NCI-H1436 treated with DMSO at 0.1 percent for 48 hours (cell line): Measurements from ENCODE around the gene GTF2F2.
"Not testable (repeated sequence)": the region's sequence is repeated elsewhere in the genome, so short reads cannot be mapped to it uniquely, and the experiment has no call there.

Source experiments
- DNase-seq: peaks from one replicate; lab custom pipeline; 2025; lab: John Stamatoyannopoulos, UW

The GTF2F2 gene

DNA sequence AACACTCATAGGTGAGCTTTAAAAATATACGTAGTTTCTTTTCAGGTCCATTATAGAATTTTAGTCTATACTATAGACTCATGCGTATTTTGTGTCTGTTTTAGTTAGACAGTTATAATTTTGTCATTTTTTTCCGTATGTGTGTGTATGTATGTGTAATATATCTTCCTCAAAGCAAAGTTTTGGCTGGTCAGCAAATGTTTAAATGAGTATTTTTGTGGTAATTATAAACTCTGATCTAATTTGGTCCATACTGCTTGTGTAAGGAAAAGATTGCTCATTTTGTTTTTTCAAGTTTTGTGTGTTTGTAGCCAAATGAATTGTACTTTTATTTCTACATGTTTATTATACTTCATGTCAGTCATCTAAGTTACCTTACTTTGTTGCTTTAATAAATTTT lies 60.0 kb downstream of the GTF2F2 start:
- DNase-seq = no peak

DNA sequence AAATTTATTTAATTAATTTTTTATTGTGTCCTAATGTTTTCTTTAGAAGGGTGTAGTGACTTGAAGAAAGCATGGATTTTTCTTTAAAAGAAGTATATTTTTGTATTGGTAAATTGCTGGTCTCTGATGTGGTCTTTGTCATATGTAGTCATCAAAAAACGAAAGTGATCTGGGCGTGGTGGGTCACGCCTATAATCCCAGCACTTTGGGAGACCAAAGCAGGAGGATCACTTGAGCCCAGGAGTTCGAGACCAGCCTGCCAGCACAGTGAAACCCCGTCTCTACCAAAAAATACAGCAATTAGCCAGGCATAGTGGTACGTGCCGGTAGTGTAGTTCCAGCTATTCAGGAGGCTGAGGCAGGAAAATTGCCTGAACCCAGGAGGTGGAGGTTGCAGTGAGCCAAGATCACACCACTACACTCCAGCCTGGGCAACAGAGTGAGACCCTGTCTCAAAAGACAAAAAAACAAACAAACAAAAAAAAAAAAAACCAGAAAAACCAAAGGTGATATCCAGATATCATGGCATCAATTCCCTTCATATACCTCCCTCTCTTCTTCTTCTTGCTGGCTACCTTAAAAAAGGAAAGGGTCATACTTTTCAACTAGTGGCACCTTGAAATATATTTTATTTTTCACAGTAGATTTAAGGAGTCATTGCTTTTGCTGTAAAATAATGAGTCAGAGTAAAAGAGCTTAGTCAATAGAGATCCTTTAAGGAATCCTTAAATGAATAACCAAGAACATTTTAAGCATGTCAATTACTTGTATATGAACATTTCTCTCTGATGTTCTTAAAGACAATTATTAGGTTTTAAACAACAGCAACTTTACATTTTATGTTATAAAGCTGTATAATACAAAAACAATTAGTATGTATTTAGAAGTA lies 60.6 kb downstream of the GTF2F2 start:
- DNase-seq = no peak

DNA sequence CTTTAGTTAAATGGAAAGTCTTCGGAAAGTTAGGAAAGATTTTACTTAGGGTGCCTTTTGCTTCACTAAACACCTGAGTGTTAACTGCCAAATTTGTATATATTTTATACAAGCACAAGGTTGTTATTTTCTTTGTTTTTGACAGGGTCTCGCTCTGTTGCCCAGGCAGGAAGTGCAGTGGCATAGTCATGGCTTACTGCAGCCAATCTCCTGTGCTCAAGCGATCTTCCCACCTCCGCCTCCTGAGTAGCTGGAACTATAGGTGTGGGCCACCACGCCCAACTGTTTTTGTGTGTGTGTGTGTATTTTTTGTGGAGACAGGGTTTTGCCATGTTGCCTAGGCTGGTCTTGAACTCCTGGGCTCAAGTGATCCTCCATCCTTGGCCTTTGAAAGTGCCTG lies 64.4 kb downstream of the GTF2F2 start:
- no peak for DNase-seq

DNA sequence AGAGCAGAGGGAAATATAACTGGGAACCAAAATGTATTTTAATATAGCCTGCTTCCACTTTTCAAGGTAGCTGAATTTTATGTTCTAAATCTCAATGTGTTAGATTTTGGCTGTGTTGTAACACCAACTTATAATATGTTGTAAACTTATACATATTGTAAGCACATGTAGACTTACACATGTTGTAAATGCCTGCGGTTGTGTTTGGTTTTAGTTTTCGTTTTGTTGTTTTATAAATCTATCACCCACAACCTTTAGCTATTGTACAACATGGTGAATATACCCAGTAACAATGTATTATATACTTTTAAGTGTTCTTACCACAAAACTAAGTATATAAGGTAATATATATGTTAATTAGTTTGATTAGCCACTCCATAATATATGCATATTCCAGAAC lies 65.0 kb downstream of the GTF2F2 start:
- DNase-seq = no peak

DNA sequence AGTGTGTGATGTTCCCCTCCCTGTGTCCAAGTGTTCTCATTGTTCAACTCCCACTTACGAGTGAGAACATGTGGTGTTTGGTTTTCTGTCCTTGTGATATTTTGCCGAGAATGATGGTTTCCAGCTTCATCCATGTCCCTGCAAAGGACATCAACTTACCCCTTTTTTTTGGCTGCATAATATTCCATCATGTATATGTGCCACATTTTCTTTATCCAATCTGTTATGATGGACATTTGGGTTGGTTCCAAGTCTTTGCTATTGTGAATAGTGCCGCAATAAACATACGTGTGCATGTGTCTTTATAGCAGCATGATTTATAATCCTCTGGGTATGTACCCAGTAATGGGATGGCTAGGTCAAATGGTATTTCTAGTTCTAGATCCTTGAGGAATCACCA lies 68.8 kb downstream of the GTF2F2 start:
- not testable (repeated sequence) for DNase-seq

DNA sequence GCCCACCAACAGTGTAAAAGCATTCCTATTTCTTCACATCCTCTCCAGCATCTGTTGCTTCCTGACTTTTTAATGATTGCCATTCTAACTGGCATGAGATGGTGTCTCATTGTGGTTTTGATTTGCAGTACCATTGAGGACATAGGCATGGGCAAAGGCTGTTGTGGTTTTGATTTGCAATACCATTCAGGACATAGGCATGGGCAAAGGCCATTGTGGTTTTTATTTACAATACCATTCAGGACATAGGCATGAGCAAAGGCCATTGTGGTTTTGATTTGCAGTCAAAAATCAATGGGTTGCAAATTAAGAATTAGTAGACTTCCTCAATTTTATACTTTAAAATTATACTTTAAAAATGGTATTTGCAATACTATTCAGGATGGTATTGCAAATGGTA lies 69.2 kb downstream of the GTF2F2 start:
- not testable (repeated sequence) for DNase-seq

DNA sequence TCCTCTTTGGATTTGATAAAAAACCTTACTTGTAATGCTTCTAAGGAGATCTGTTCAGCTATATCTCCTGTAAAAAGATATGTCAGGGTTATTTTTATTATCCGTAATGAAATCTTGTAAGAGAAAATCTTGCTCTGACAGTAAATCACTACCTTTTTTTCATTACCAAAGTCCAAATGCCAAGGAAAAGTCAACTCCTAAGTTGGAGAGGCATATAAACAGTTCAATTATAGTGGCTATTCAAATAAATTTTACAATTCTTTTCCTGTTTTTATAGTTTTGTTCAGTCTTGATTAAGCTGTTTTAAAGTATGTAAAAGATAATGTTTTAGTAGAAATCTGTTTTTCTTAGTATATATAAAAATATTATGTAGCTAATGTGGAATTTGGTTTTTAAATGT lies 71.6 kb downstream of the GTF2F2 start:
- DNase-seq = no peak

DNA sequence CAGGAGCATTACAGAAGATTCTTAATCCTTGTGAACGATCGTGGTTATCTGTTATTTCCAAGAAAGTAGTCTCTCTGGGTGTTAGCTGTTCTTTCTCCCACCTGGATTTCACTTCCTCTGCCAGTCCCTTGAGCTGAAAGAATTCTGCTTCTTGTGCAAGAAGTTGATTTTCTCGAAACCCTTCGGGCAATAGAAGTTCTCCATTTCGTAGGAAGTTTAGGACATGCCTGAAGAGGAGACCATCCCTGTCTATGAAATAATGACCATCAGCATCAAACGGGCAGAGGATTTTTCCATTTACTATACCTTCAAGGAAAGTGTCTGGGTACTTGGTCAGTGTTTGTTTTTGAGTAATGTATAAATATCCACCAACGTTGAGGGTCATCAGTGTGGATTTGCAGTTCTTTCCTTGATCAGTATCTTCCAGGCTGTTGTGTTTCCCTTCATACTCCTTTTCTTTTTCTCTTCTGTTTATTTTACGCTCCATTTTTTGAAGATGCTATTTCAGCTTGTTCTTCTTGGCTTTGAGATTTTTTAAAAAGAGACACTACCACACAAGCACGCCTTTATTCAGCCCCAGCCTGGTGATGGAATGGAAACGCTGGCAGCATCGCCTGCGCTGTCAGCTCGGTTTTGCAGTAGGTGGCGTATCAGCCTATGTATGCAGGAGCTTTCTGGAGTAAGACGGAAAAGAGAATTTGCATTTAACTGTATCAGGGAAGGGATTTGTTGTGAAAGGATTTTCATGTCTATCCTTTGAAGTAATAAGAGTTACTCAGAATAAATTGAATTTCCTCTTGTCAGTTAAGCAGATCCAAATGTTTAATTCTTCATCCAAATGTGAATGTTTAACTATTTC lies 74.0 kb downstream of the GTF2F2 start:
- DNase-seq = no peak

DNA sequence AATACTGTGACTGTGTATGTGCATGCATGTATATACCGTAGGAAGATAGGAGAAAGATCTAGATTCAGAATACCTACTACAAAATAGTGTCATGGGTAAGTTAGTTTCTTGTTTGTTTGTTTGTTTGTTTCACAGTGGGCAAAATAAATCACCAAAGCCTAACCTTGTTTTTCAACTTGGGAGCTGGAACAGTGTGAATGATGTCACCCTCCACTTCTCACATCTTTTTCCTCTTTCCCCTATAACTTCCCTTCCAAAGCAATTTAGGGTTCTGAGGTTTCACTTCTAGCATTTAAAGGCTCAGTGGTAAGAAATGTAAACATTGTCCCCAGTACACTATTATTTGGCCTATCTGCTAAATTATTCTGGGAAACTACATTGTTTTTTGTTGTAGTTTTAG lies 75.1 kb downstream of the GTF2F2 start:
- DNase-seq = no peak

DNA sequence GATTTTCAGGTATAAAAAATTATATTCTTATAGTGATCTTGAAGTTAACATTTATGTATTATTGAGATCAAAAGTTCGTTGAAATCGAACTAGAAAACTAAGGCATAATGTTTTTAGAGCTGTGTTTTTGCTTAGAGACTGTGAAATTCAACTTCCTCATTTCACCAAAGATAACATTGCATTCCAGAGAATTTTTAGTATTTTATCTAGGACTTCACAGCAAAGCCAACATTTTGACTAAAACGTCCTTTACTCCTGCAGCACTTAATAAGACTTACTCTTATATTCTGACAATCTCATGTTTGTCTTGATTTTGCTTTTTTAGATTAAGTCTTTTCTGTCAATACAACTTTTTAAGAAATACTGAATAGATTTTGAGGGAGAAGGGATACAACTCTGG lies 75.8 kb downstream of the GTF2F2 start:
- no peak for DNase-seq

DNA sequence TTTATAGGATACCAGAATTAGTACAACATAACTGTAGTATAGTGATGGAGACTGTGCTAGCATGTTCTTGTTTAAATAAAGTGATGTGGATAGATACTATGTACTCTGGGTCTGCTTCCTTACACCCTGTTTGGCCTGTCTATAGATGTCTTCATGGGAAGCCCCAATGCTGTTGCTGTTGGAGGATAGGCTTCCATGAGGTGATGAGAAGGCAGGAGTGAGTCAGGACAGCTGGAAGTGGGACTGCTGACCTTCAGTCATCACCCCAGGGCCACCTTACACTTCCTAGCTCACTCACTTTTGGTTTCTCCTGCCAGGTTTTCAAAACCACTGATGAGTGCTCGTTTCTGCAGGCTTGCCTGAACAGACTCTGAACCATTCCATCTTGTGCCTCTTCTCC lies 76.3 kb downstream of the GTF2F2 start:
- no peak for DNase-seq

DNA sequence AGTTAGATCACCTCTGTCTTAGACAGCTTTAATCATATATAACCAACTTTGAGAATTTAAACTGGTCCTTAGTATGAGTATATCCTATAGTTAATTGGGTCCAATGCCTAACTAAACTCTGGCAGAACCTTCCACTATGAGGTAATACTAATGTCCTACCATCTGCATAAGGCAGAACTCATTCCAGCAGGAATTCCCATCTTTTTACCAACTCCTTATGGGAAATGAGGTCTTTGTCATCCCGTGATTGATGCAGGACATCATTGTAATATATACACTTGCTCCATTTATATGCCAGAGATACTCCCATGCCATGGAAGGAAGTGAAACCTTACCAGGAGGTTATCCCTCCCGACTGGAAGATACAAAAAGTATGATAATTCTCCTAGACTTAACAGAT lies 77.7 kb downstream of the GTF2F2 start:
- DNase-seq = no peak

DNA sequence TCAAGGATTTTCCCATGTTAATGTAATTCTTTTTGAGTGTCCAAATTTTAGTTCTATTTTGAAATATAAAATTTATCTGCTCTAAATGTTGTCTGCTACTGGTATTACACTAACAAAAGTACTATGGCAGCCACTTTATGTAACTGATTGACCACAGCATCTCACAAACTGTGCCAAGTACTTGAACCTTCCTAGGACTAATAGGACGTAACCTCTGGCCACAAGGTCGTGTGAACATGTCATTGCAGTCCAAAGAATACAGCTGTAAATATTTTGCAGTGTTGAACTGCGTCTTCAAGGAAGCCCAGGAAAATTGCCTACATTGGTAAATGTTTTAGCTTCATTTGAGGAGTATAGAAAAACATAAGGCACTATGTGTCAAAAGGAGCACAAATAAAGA lies 78.6 kb downstream of the GTF2F2 start:
- DNase-seq = no peak

DNA sequence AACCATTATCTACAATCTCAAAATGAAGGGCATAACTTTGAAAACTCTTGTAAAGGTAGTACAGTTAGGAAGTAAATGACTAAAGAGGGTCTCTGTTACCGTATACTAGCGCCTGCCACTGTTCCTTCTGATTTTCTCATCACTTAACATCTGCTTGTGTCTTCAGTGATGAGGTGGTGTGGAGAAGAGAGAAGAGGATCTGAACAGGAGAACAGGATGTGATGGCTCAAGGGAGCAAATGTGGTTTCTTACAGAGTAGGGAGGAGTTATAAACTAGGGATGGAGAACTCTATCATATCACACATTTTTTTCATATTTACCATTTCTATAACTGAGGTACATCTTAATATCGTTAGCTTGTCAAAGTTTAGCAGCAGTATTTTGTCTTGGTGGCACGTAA lies 79.4 kb downstream of the GTF2F2 start:
- DNase-seq = no peak

DNA sequence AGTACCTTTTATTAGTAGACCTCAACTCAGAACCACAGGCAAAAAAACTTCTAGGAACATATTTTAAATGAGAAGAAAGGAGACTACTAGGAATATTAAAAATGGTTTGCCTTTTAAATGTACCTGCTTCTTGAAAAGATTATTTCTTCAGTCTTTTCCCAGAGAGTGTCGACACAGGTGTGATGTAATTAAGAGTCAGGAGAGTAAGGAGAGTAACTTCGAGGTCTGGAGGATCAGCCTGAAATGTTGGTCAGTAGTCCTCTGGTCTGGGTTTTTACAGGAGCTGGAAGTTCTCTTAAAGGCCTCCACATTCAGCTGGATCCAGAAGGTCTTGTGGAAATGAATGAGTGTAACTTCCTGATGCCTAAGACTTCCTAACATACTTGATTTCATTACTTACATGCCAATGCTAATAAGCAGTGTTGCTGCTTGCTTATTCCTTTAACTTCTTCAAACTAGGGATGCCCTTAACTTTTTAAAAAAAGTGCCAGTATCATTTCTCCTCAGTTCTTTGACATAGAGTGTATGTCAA lies 80.5 kb downstream of the GTF2F2 start, which contains the start of gene KCTD4:
Gene KCTD4 (minus strand): TSS at position 345 of the 532 bp plus-strand sequence. CDS start 6,478 bp downstream, outside the sequence.
- DNase-seq = no peak

DNA sequence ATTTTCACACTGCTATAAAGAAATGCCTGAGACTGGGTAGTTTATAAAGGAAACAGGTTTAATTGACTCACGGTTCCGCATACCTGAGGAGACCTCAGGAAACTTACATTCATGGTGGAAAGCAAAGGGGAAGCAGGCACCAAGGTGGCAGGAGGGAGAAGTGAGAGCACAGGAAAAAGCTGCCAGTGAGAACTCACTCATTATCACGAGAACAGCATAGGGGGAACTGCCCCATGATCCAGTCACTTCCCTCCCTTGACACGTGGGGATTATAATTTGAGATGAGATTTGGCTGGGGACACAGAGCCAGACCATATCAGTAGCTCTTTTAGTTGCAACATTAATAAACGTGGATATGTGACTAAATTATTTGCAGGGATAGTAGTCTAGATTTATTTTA lies 84.8 kb downstream of the GTF2F2 start:
- no peak for DNase-seq

DNA sequence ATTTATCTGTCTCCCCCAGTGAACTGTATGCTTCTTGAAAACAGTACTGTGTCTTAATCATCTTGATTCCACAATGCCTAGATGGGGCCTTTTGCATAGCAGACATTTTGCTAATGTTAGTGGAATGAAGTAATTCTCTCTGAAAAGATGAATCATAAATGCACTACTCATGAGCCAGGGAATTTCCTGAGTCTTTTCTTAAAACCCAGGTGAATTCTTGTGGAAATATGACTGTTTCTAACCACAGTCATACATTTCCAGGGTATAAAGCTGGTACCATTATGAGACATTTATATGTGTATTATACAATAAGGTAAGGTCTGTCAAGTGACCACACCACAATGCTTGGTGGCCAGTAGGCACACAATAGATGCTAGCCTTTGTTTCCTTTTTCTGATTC lies 86.0 kb downstream of the GTF2F2 start:
- DNase-seq = no peak

DNA sequence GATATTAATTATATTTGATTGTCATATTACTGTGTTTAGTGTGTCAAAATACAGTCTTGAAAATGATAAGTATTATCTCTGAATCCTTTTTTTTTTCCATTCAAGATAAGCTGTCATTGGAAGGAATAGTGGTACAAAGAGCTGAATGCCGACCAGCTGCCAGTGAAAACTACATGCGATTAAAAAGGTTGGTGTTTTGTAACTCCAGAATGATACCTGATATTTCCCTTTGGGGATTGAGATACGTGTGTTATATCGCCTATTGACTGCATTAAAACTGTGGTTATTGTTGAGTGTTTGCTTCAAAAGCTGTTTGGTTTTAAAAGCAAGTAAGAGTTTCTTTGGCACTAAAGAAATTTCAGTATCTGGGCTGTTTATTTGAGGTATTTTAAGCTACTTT lies 87.0 kb downstream of the GTF2F2 start:
- peak; percentile 44 for DNase-seq

DNA sequence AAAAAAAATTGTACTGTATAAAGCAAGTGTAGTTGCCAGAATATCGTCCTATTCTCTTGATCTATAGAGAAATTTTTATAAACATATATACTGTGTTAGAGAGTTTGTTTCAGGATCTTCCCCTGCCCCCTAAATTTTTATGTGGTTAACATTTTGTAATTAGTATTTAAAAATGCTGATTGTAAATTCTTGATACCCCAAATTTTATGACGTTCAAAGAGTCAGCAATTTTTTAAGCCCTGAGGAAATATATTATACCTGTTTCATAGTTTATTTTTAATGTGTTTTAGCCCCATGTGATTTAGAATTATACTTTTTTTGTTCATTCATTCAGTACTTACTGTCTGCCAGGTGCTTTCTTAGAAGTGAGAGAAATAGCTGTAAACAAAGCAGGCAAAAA lies 87.8 kb downstream of the GTF2F2 start:
- DNase-seq = no peak

DNA sequence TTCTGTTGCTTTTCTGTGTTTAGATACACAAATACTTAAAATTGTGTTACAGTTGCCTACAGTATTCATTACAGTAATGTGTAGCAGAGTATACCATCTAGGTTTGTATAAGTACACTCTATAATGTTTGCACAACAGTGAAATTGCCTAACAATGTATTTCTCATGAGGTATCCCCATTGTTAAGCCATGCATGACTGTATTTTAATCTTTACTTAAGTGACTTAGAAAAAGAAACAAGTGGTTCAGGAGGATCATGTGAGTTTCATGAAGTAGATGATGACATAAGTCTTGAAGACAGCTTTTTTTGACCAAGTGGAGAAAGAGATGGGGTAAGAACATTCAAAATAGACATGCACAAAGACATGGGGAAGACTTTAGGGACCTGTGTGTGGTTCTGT lies 88.9 kb downstream of the GTF2F2 start:
- DNase-seq = no peak

DNA sequence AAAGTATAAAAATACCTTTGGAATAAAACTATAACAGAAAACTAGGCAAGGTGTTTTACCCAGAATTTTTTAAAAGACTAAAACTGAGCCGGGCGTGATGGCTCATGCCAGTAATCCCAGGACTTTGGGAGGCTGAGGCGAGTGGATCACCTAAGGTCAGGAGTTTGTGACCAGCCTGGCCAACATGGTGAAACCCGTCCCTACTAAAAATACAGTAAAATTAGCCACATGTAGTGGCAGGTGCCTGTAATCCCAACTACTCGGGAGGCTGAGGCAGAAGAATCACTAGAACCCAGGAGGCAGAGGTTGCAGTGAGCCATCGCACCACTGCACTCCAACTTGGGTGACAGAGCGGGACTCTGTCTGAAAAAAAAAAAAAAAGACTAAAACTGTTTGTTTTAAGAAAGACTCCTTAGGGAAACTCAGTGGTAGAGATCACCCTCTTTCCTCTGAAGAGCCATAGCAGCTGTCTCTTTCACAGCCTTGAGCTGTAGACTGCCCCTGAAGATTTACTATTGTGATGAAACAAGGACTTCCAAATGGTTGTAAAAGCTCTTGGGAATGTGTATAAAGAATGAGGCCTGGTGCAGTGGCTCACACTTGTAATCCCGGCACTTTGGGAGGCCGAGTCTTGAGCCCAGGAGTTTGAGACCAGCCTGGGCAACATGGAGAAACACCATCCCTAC lies 95.2 kb downstream of the GTF2F2 start:
- DNase-seq = no peak

DNA sequence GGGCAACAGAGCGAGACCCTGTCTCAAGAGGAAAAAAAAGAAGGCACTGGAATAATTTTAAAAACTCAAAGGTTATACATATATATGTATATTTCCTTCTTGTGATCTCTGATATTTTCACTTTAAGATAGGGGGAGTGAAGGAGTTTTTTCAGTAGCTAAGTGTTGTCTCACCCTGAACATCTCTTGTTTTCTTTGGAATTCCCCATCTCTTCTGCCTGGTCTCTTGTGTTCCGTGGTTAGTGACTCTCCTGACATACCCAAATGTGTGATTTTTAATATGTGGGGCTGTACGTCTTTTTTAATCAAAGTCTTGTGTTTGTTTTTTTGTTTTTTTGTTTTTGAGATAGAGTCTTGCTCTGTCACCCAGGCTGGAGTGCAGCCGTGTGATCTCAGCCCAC lies 95.9 kb downstream of the GTF2F2 start:
- DNase-seq = no peak
